Stimulated activated CD8-positive, alpha-beta memory T cell treated with anti-CD3 and anti-CD28 coated beads, Interleukin-7, amount 100 ng/mL, for 4 hours (primary cell): ENCODE results near the gene OR52J3.
"Not testable (repeated sequence)": the region's sequence is repeated elsewhere in the genome, so short reads cannot be mapped to it uniquely, and the experiment has no call there.

Experiments
- DNase-seq, 2 donors: peaks; one replicate each; pipeline ENCODE4 v3.0.0-alpha.2; 2020; ENCODE audit warnings: low read depth in 2 of 2

The OR52J3 gene

DNA sequence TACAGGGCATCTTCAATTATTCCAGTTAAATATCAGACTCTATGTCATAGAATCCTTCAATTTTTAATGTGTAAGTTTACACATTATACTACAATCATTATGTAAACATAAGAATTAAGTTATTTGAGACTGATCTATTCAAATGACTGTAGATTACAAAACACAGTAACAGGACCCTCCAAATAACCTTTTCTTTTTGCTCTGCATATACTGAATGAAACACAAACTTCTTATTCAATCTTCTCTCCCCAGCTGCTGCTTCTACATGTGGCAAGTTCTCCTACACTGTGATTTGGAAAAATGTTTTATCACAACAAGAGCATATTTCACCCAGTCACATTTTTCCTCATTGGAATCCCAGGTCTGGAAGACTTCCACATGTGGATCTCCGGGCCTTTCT is at the start of gene OR52J3:
TSS of gene OR52J3 (plus strand) at position 301 of the 400 bp plus-strand sequence. CDS start at position 301, 0 bp downstream.
- DNase-seq = no peak

- DNase-seq = no peak
Observed at GRCh38 chr11:5004424-5005274, 41.7 kb upstream of the OR52J3 start.

GRCh38 chr11:5007561-5007960 is 38.8 kb upstream of the OR52J3 start:
- DNase-seq = no peak

- no peak for DNase-seq
Observed at GRCh38 chr11:5011254-5011653, 35.1 kb upstream of the OR52J3 start.

DNA sequence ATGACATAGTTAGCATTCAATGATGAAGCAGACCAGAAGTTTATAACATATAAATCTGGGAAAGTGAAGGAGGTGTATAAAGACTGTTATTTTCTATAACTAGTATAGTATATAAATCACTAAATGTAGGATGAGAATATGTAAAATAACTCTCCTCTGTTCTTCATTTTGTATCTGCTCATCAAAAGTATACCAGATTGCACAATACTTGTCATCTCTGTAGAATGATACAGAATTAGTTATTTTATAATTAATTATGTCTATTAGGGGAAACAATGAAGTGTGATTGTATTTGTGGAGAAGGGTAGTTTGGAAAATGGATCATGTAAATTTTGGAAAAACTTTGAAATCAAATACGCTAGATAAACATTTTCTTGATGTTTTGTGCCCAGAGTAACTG is 33.3 kb upstream of the OR52J3 start:
- DNase-seq = no peak

GRCh38 chr11:5021996-5022395 is 24.3 kb upstream of the OR52J3 start:
- no peak for DNase-seq

- no peak for DNase-seq
Observed at GRCh38 chr11:5036669-5037068, 9.7 kb upstream of the OR52J3 start.

- DNase-seq = no peak
Observed at GRCh38 chr11:5037926-5038325, 8.4 kb upstream of the OR52J3 start.

DNA sequence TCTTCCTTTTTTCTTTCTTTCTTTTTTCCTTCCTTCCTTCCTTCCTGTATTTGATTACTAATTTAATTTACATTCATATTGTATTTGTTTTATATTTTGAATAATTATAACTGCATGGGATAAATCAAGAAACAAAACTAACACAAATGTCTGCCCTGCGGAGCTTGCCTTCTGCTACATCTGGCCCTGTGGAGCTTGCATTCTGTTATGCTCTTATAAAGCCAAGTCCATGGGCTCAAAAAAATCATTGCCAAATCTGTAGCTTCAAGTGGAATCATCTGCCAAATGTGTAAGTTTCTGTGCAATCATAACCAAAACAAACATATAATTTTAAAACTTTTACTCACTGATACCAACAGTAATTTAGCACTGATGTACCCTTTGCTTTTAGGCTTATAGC is 8.0 kb upstream of the OR52J3 start:
- no peak for DNase-seq

DNA sequence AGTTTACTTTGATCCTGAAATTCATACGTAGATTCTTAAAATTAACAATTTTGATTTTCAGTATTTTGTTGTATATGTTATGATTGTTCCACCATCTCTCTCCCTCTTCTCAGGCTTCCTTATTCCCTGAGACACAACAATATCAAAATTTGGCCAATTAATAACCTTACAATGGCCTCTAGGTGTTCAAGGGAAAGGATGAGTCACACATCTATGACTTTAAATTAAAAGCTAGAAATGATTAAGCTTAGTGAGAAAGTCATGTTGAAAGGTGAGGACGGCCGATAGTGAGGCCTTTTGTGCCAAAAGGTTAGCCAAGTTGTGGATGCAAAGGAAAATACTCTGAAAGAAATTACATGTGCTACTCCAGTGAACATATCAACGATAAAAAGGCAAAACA is 5.5 kb upstream of the OR52J3 start:
- DNase-seq = no peak

- no peak for DNase-seq
Observed at GRCh38 chr11:5042091-5042490, 4.2 kb upstream of the OR52J3 start.

DNA sequence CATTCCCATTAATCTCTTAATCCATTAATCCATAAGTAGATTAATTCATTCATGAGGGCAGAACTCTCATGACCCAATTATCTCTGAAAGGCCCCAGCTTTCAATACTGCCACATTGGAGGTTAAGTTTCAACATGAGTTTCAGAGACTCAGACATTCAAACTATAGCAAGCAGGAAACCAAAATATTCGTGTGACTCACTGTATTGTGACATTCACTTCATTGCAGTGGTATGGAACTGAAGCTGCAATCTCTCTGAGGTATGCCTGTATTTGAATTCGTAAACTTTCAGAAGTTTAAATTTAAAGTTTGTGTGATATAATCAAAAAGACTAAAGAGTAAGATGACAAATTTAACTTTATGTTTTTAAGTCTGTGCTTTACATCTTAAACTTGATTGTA is 2.9 kb upstream of the OR52J3 start:
- no peak for DNase-seq

DNA sequence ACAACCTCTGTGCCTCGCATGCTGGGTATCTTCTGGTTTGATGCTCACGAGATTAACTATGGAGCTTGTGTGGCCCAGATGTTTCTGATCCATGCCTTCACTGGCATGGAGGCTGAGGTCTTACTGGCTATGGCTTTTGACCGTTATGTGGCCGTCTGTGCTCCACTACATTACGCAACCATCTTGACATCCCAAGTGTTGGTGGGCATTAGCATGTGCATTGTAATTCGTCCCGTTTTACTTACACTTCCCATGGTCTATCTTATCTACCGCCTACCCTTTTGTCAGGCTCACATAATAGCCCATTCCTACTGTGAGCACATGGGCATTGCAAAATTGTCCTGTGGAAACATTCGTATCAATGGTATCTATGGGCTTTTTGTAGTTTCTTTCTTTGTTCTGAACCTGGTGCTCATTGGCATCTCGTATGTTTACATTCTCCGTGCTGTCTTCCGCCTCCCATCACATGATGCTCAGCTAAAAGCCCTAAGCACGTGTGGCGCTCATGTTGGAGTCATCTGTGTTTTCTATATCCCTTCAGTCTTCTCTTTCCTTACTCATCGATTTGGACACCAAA is 516 bp downstream of the OR52J3 start:
- DNase-seq = no peak

GRCh38 chr11:5058679-5059078 is 12.4 kb downstream of the OR52J3 start:
- DNase-seq = not testable (repeated sequence)

DNA sequence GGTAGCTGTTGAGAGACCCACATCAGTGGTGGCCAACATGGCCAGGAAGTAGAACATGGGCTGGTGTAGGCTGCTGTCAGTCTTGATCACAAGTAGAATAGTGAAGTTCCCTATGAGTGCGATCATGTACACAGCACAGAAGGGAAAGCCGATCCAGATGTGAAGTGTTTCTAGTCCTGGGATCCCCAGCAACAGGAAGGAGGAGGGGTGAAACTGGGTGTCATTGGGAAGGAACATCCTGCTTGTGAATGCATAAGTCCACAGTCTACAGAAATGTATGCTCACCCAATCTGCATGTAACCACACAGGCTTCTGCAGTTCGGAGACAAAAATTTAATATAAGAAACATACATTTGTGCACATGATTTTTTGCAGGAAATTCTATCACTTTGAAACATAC is 13.1 kb downstream of the OR52J3 start, which contains the start of gene OR52E2:
TSS of gene OR52E2 (minus strand) at position 237 of the 400 bp plus-strand sequence. CDS start at position 237, 0 bp downstream.
- DNase-seq = no peak

DNA sequence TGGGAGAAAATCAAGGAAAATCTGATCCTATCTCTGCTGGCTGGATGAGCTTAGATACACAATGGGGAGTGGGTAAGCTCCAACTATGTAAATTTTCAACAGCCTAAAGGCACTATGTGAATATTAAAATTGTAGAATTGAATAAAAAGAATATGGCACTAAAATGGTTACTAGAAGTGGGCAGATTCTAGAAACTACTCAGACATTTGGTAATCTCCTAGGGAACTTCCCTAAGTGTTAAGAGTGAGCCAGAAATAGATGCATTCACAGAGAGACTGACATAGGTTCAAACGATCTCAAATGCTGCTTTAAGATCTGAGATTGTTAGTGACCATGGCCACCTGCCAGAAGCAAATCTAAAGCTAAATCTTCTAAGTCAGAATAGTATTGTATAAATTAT is 18.7 kb downstream of the OR52J3 start:
- no peak for DNase-seq

DNA sequence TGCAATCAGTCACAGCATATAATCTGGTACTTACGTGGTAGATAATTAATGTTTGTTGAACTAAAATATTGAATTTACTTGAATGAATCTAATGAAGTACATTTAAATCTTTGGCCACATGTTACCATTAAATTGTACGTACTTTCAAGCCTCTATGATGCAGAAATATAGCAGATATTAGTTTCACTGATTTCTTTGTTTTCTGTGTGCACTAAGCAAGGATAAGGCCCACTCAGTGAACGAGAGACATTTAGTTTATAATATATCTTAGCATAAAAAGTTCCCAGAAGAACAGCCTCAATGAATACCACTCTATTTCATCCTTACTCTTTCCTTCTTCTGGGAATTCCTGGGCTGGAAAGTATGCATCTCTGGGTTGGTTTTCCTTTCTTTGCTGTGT is 22.9 kb downstream of the OR52J3 start, which contains the start of gene OR52E1:
TSS of gene OR52E1 (plus strand) at position 301 of the 400 bp plus-strand sequence.
- DNase-seq = no peak

DNA sequence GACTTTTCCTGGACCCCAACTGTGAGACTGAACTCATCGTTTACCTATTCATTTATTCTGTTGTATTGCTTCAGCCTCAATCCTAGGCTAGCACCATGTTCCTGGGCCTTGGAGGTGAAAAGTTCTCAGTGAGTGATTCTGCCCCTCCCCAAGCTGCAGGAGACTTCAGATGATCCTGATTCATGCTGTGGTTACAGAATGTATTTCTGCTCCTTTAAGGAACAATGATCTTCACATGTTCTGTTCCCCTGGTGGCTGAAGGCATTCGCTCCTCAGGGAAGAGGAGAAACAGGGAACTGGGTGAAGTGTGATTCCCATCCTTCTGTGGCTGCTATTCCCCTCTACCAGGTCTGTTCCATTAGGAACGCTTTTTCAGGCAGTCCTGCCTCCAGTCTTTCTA is 25.5 kb downstream of the OR52J3 start:
- DNase-seq = no peak

- DNase-seq = no peak
Observed at GRCh38 chr11:5081405-5081804, 35.1 kb downstream of the OR52J3 start.

DNA sequence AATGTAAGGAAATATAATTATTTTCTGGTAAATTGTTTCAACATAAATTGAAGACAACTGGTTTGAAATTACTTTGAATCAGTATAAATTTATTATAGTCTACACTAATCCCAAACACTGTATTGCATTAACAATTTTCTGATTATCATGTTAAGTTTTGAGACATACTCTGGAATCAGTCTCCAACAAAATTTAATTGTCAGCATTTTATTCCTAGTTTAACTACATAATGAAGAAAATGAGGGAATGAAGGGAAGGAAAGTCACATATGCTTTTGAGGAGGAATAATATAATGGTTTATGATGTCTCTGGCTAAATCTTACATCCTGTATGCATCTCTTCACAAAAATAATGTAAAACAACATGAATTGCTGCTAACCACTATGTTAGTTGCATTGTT is 37.3 kb downstream of the OR52J3 start:
- DNase-seq = no peak

DNA sequence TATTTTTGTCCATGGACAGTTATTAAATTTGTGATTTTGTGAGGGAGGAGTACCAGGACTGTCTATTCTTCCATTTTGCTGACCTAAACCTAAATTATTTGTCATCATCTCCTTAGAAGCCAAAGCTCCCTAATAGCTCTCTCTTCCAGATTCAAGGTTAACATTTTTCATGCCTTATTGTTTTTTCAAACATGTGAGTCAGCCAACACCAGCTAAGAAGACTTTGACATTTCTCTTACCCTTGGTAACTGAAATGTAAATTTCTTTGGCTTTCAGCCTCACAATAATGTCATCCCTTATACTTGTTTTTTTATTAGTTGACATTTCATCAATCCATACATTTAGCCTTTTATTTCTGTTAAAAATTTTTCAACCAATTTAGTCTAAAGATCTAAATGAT is 42.2 kb downstream of the OR52J3 start:
- no peak for DNase-seq

DNA sequence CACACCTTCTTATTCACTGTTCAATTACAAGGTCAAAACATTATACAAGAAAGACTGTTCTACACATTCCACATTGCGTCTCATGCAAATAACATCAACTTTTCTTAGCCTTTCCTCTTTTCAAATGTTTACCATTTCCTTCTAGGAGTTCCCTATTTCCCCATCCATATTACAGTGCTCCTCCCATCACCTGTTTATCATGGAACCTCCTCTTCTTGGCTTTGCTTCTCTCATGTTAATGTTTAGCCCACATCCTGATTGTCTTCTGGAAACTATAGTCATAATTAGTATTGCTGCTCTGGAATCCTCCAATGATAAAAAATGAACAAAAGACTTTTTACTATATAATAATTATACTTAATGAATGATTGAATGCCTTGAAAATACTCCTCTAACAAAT is 44.3 kb downstream of the OR52J3 start:
- DNase-seq = no peak
